H9 (cell line): ENCODE results near the gene PMM2. TPM values are rescaled to one million over a fixed set of nuclear protein-coding genes. Genes with fewer than 3 reads are reported as not detected.

Source experiments
- DNase-seq: peaks from one replicate; pipeline ENCODE4 v3.0.0-alpha.2; 2017
- H2AFZ ChIP-seq: one replicate; pipeline ENCODE4 v1.6.1; 2013; ENCODE audit warnings: mild to moderate bottlenecking, low read length, control low read depth, moderate library complexity
- H2AK5ac ChIP-seq: 2 replicates; pipeline ENCODE4 v1.6.1; 2013; ENCODE audit warnings: low read length, control low read depth, mixed read lengths; ENCODE audit not compliant: insufficient read length
- H2BK120ac ChIP-seq: one replicate; pipeline ENCODE4 v1.6.1; 2013; ENCODE audit warnings: low read depth, mild to moderate bottlenecking, low read length, control low read depth, inconsistent platforms; ENCODE audit not compliant: poor library complexity, severe bottlenecking
- H2BK12ac ChIP-seq: 2 replicates; pipeline ENCODE4 v1.6.1; 2013; ENCODE audit warnings: low read length, control low read depth, mixed read lengths, low read depth; ENCODE audit not compliant: insufficient read length
- H2BK15ac ChIP-seq: 2 replicates; pipeline ENCODE4 v1.6.1; 2013; ENCODE audit warnings: low read depth, low read length, control low read depth
- H2BK20ac ChIP-seq: one replicate; pipeline ENCODE4 v1.6.1; 2013; ENCODE audit warnings: low read depth, mild to moderate bottlenecking, low read length, control low read depth, inconsistent platforms; ENCODE audit not compliant: poor library complexity, severe bottlenecking
- H2BK5ac ChIP-seq: 2 replicates; pipeline ENCODE4 v1.6.1; 2013; ENCODE audit warnings: low read length, control low read depth, mixed read lengths; ENCODE audit not compliant: insufficient read length
- H3K14ac ChIP-seq: 2 replicates; pipeline ENCODE4 v1.6.1; 2013; ENCODE audit warnings: low read length, control low read depth; ENCODE audit not compliant: insufficient read depth
- H3K18ac ChIP-seq: 2 replicates; pipeline ENCODE4 v1.6.1; 2013; ENCODE audit warnings: low read depth, mild to moderate bottlenecking, mixed read lengths, low read length, control low read depth; ENCODE audit not compliant: insufficient read length
- H3K23ac ChIP-seq: 2 replicates; pipeline ENCODE4 v1.6.1; 2013; ENCODE audit warnings: low read length, control low read depth, mixed read lengths, low read depth; ENCODE audit not compliant: insufficient read length
- H3K23me2 ChIP-seq: 2 replicates; pipeline ENCODE4 v1.6.1; 2013; ENCODE audit warnings: low read depth, mild to moderate bottlenecking, mixed read lengths, low read length, control low read depth; ENCODE audit not compliant: insufficient read length, poor library complexity, severe bottlenecking
- H3K27ac ChIP-seq: 2 replicates; pipeline ENCODE4 v1.5.1; 2013; ENCODE audit warnings: low read length, control low read depth, mixed read lengths, low read depth; ENCODE audit not compliant: insufficient read length
- H3K27me3 ChIP-seq: 2 replicates; pipeline ENCODE4 v1.6.1; 2013; ENCODE audit warnings: low read length, control low read depth, inconsistent platforms; ENCODE audit not compliant: insufficient read depth
- H3K4ac ChIP-seq: 2 replicates; pipeline ENCODE4 v1.6.1; 2013; ENCODE audit warnings: low read depth, mild to moderate bottlenecking, control low read depth, inconsistent platforms, low read length, moderate library complexity
- H3K4me1 ChIP-seq: 2 replicates; pipeline ENCODE4 v1.6.1; 2013; ENCODE audit warnings: low read length, control low read depth, inconsistent platforms; ENCODE audit not compliant: insufficient read depth
- H3K4me2 ChIP-seq: 2 replicates; pipeline ENCODE4 v1.6.1; 2013; ENCODE audit warnings: low read length, control low read depth, mixed read lengths; ENCODE audit not compliant: insufficient read length, insufficient read depth
- H3K56ac ChIP-seq: 2 replicates; pipeline ENCODE4 v1.6.1; 2013; ENCODE audit warnings: low read depth, mild to moderate bottlenecking, mixed read lengths, low read length, control low read depth; ENCODE audit not compliant: insufficient read length
- H3K79me1 ChIP-seq: 2 replicates; pipeline ENCODE4 v1.6.1; 2013; ENCODE audit warnings: low read depth, mild to moderate bottlenecking, moderate library complexity, low read length, control low read depth, inconsistent platforms; ENCODE audit not compliant: insufficient read depth, poor library complexity, severe bottlenecking
- H3K79me2 ChIP-seq: 2 replicates; pipeline ENCODE4 v1.6.1; 2013; ENCODE audit warnings: low read length, control low read depth, inconsistent platforms; ENCODE audit not compliant: insufficient read depth
- H3K9ac ChIP-seq: 2 replicates; pipeline ENCODE4 v1.6.1; 2013; ENCODE audit warnings: low read length, control low read depth, mixed read lengths; ENCODE audit not compliant: insufficient read length; ENCODE audit errors: extremely low read depth
- H3K9me3 ChIP-seq: one replicate; pipeline ENCODE4 v1.6.1; 2013; ENCODE audit warnings: low read depth, low read length, inconsistent platforms; ENCODE audit not compliant: control insufficient read depth
- H3T11ph ChIP-seq: one replicate; pipeline ENCODE4 v1.6.1; 2013; ENCODE audit warnings: mild to moderate bottlenecking, low read length, control low read depth, inconsistent platforms
- H4K20me1 ChIP-seq: one replicate; pipeline ENCODE4 v1.6.1; 2013; ENCODE audit not compliant: control insufficient read depth, insufficient read length, insufficient read depth
- H4K5ac ChIP-seq: 2 replicates; pipeline ENCODE4 v1.6.1; 2013; ENCODE audit warnings: low read depth, mild to moderate bottlenecking, mixed read lengths, low read length, control low read depth; ENCODE audit not compliant: insufficient read length
- H4K8ac ChIP-seq: replicated peaks from 2 replicates; pipeline ENCODE4 v1.6.1; 2013; ENCODE audit warnings: low read length, control low read depth, mixed read lengths, low read depth; ENCODE audit not compliant: insufficient read length
- H4K91ac ChIP-seq: 2 replicates; pipeline ENCODE4 v1.6.1; 2013; ENCODE audit warnings: low read depth, mild to moderate bottlenecking, moderate library complexity, mixed read lengths, low read length, control low read depth; ENCODE audit not compliant: insufficient read length
- H3K27ac Mint-ChIP-seq, 3 experiments: 2 replicates in 2 of 3; 3 replicates in 1 of 3; pipeline ENCODE4 v1.8.0; 2020 to 2021; ENCODE audit warnings: mixed read lengths in 3 of 3, mild to moderate bottlenecking in 1 of 3, moderate library complexity in 1 of 3
- H3K27me3 Mint-ChIP-seq: 2 replicates; pipeline ENCODE4 v1.8.0; 2021; ENCODE audit warnings: low read depth, mild to moderate bottlenecking, moderate library complexity, mixed read lengths
- H3K36me3 Mint-ChIP-seq, 3 experiments: 2 replicates in 2 of 3; 3 replicates in 1 of 3; pipeline ENCODE4 v1.8.0; 2020 to 2021; ENCODE audit warnings: low read depth in 3 of 3, mixed read lengths in 3 of 3; ENCODE audit not compliant: insufficient read depth in 1 of 3
- H3K4me1 Mint-ChIP-seq, 2 experiments: 2 replicates each; pipeline ENCODE4 v1.8.0; 2020; ENCODE audit warnings: mixed read lengths in 2 of 2
- H3K4me3 Mint-ChIP-seq, 2 experiments: 2 replicates in 1 of 2; 3 replicates in 1 of 2; pipeline ENCODE4 v1.8.0; 2020 to 2021; ENCODE audit warnings: mild to moderate bottlenecking in 2 of 2, mixed read lengths in 2 of 2, moderate library complexity in 1 of 2
- H3K9me3 Mint-ChIP-seq, 2 experiments: 2 replicates in 1 of 2; 3 replicates in 1 of 2; pipeline ENCODE4 v1.8.0; 2020; ENCODE audit warnings: mild to moderate bottlenecking in 2 of 2, mixed read lengths in 2 of 2, moderate library complexity in 1 of 2
- WGBS: extraction: QIAGEN DNeasy Blood & Tissue Kit; methylation state at CpG from one replicate; pipeline ENCODE4 v1.1.7; 2013; ENCODE audit warnings: missing lambda C conversion rate, low lambda C conversion rate, mixed read lengths; ENCODE audit not compliant: insufficient read length; ENCODE audit errors: extremely low coverage; 5-methylcytosine and 5-hydroxymethylcytosine counted together
- total RNA-seq: library from RNA; stranded (reverse); gene quantifications from 2 replicates; pipeline ENCODE4 v1.2.1, GENCODE V29; 2021
- TF ChIP-seq, protein P1 (sequence below): fragments of 200-600 bp; sonication (generic); conservative IDR thresholded peaks from 3 replicates; pipeline ENCODE4 v1.8.0; 2021; ENCODE audit warnings: antibody characterized with exemption, mild to moderate bottlenecking

The PMM2 gene
- total RNA-seq, 1 experiment from 2014 or later: 82.7 TPM

DNA sequence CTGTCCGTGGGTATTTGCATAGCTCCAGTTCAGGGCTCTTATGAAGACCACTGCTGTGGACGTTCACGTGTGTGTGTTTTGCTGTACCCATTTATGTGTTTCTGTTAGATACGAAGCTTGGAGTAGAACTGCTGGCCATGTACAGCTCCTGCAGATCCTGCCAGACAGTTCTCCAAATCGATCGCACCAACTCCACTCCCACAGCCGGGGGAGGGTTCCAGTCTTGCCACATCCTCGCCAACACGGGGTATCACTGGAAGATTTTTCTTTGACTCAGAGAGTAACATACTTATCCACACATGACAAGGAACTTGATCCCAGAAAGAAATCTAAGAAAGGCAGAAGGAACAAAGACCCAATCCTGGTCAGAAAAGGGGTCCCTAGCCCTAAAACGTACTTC lies 37.6 kb upstream of the PMM2 start:
- WGBS: no CpG with 5 or more reads among the region's 10 CpGs
- peak overlapping the region in 1 of 3 experiments; percentile 39; a peak in 1 of 7 replicates for H3K27ac Mint-ChIP-seq

More for the DNA sequence above, 37.6 kb upstream of the PMM2 start:
- no peak overlapping the region for H4K91ac ChIP-seq
- DNase-seq: no peak
- no peak overlapping the region for H2BK12ac ChIP-seq
- H4K5ac ChIP-seq: no peak overlapping the region
- no peak overlapping the region for H3K4me2 ChIP-seq
- no peak overlapping the region for H3K4ac ChIP-seq
- no peaks in the 10 kb centered on the region for H3K9me3 ChIP-seq
- H2BK15ac ChIP-seq: no peak overlapping the region
- no peaks in the 10 kb centered on the region; the same call in 1 of the 2 replicates for H3K27me3 Mint-ChIP-seq
- H3K9ac ChIP-seq: no peak overlapping the region
- H3K79me2 ChIP-seq: no peaks in the 10 kb centered on the region
- no peaks in the 10 kb centered on the region for H3K23me2 ChIP-seq
- H2BK20ac ChIP-seq: no peak overlapping the region
- no peaks in the 10 kb centered on the region for H3K27me3 ChIP-seq
- no peak overlapping the region for H3K4me3 Mint-ChIP-seq
- no peaks in the 10 kb centered on the region for H3K4me1 ChIP-seq
- H3K79me1 ChIP-seq: no peaks in the 10 kb centered on the region
- H3K18ac ChIP-seq: no peak overlapping the region
- no peak overlapping the region for H4K8ac ChIP-seq
- H3K4me1 Mint-ChIP-seq: peaks cover 13 to 30% of the 10 kb centered on the region in 2 experiments
- no peaks in the 10 kb centered on the region for H4K20me1 ChIP-seq
- H3K27ac ChIP-seq: no peak overlapping the region
- H2BK120ac ChIP-seq: no peak overlapping the region
- H3K23ac ChIP-seq: no peak overlapping the region
- H3K9me3 Mint-ChIP-seq: no peaks in the 10 kb centered on the region
- no peak overlapping the region for H2BK5ac ChIP-seq
- H3K14ac ChIP-seq: no peak overlapping the region
- H2AFZ ChIP-seq: no peak overlapping the region
- TF ChIP-seq, protein P1, sequence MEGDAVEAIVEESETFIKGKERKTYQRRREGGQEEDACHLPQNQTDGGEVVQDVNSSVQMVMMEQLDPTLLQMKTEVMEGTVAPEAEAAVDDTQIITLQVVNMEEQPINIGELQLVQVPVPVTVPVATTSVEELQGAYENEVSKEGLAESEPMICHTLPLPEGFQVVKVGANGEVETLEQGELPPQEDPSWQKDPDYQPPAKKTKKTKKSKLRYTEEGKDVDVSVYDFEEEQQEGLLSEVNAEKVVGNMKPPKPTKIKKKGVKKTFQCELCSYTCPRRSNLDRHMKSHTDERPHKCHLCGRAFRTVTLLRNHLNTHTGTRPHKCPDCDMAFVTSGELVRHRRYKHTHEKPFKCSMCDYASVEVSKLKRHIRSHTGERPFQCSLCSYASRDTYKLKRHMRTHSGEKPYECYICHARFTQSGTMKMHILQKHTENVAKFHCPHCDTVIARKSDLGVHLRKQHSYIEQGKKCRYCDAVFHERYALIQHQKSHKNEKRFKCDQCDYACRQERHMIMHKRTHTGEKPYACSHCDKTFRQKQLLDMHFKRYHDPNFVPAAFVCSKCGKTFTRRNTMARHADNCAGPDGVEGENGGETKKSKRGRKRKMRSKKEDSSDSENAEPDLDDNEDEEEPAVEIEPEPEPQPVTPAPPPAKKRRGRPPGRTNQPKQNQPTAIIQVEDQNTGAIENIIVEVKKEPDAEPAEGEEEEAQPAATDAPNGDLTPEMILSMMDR: no peak
- H3K56ac ChIP-seq: no peak overlapping the region
- H2AK5ac ChIP-seq: no peak overlapping the region
- no peak overlapping the region for H3T11ph ChIP-seq
- no peaks in the 10 kb centered on the region for H3K36me3 Mint-ChIP-seq
